GM04504 (cell line): ENCODE data around the gene LSM2.
"Not testable (repeated sequence)": the region's sequence is repeated elsewhere in the genome, so short reads cannot be mapped to it uniquely, and the experiment has no call there.

Experiments
- DNase-seq: peaks from one replicate; pipeline ENCODE4 v3.0.0-alpha.2; 2012; ENCODE audit warnings: low read depth

LSM2 gene

GRCh38 chr6:31806470-31807272 is at the start of gene LSM2:
Gene LSM2, minus strand, starts transcription at chr6:31806966. Its CDS starts 209 bp downstream, at chr6:31806757.
- peak; percentile 93 for DNase-seq

GRCh38 chr6:31851980-31852718 is 45.4 kb upstream of the LSM2 start:
- not testable (repeated sequence) for DNase-seq

- no peak for DNase-seq
Measured at GRCh38 chr6:31851485-31851832, 44.7 kb upstream of the LSM2 start.

GRCh38 chr6:31850765-31851484 is 44.2 kb upstream of the LSM2 start:
- no peak for DNase-seq

- no peak for DNase-seq
Measured at GRCh38 chr6:31847276-31847978, 40.7 kb upstream of the LSM2 start.

- DNase-seq = no peak
Measured at GRCh38 chr6:31844507-31844906, 37.7 kb upstream of the LSM2 start.

- DNase-seq = no peak
Measured at GRCh38 chr6:31842053-31842452, 35.3 kb upstream of the LSM2 start.

GRCh38 chr6:31839779-31840126 is 33.0 kb upstream of the LSM2 start:
- not testable (repeated sequence) for DNase-seq

- DNase-seq = no peak
Measured at GRCh38 chr6:31838968-31839367, 32.2 kb upstream of the LSM2 start.

- DNase-seq = not testable (repeated sequence)
Measured at GRCh38 chr6:31838114-31838553, 31.4 kb upstream of the LSM2 start.

- DNase-seq = no peak
Measured at GRCh38 chr6:31837369-31838113, 30.8 kb upstream of the LSM2 start.

- no peak for DNase-seq
Measured at GRCh38 chr6:31836474-31837368, 30.0 kb upstream of the LSM2 start.

- DNase-seq = no peak
Measured at GRCh38 chr6:31836047-31836473, 29.3 kb upstream of the LSM2 start.

- DNase-seq = peak; percentile 77
Measured at GRCh38 chr6:31834367-31835250, 27.8 kb upstream of the LSM2 start.

- no peak for DNase-seq
Measured at GRCh38 chr6:31831350-31832215, 24.8 kb upstream of the LSM2 start.

GRCh38 chr6:31830886-31831335 is 24.1 kb upstream of the LSM2 start:
- DNase-seq = no peak

- no peak for DNase-seq
Measured at GRCh38 chr6:31829633-31830283, 23.0 kb upstream of the LSM2 start.
